AG10803 (cell line): ENCODE results near the gene FIBP.
"Not testable (repeated sequence)": the region's sequence is repeated elsewhere in the genome, so short reads cannot be mapped to it uniquely, and the experiment has no call there.

ENCODE experiments used
- DNase-seq: peaks from one replicate; pipeline ENCODE4 v3.0.0; 2010; ENCODE audit warnings: low read depth
- H3K4me3 ChIP-seq: 2 replicates; pipeline ENCODE4 v1.5.1; 2011; ENCODE audit warnings: mild to moderate bottlenecking, low read length, control low read depth
- CTCF ChIP-seq: conservative IDR thresholded peaks from 2 replicates; pipeline ENCODE4 v1.5.1; 2011; ENCODE audit warnings: mild to moderate bottlenecking, low read length, control low read depth, inconsistent platforms

The FIBP gene

GRCh38 chr11:65850217-65851082 is 37.8 kb downstream of the FIBP start:
- no peak for TF ChIP-seq CTCF
- H3K4me3 ChIP-seq = no peak overlapping the region
- no peak for DNase-seq

- DNase-seq = no peak
- TF ChIP-seq CTCF = no peak
- no peak overlapping the region for H3K4me3 ChIP-seq
These were observed 38.5 kb downstream of the FIBP start for GRCh38 chr11:65849771-65850216.

- DNase-seq = no peak
- H3K4me3 ChIP-seq = no peak overlapping the region
- TF ChIP-seq CTCF = no peak
These were observed 38.9 kb downstream of the FIBP start for GRCh38 chr11:65849366-65849765.

GRCh38 chr11:65848693-65849092 is 39.6 kb downstream of the FIBP start:
- not testable (repeated sequence) for H3K4me3 ChIP-seq, DNase-seq

- no peak for TF ChIP-seq CTCF
- no peak overlapping the region for H3K4me3 ChIP-seq
- DNase-seq = no peak
These were observed 40.5 kb downstream of the FIBP start for GRCh38 chr11:65847746-65848145.

GRCh38 chr11:65844231-65844872 is 43.9 kb downstream of the FIBP start:
- no peak for DNase-seq
- no peak for TF ChIP-seq CTCF

GRCh38 chr11:65843811-65844210 is 44.5 kb downstream of the FIBP start:
- H3K4me3 ChIP-seq = no peak overlapping the region
- DNase-seq = no peak
- TF ChIP-seq CTCF = no peak

More at GRCh38 chr11:65844231-65844872, 43.9 kb downstream of the FIBP start:
- H3K4me3 ChIP-seq = no peak overlapping the region
